ENCODE results near the gene ADAMTSL1.

DNA sequence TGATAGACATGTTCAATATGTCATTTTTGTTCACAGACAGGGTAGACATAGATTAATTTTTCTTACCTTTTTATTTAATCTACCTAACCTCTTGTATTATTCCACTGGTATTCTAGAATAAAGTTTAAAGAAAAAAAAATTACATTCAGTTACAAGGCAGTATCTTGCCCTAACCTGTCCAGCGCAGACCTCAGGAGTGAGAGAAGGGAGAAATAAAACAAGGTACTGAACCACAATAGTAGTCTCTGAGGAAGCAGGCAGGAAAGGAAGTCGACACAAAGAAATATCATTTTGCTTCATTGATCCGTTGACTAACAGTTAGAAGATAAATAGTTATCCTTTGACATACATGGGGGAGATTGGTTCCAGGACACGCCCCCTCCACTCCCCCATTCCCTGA, 12.5 kb upstream of the ADAMTSL1 start:
- TF ChIP-seq, protein P1, sequence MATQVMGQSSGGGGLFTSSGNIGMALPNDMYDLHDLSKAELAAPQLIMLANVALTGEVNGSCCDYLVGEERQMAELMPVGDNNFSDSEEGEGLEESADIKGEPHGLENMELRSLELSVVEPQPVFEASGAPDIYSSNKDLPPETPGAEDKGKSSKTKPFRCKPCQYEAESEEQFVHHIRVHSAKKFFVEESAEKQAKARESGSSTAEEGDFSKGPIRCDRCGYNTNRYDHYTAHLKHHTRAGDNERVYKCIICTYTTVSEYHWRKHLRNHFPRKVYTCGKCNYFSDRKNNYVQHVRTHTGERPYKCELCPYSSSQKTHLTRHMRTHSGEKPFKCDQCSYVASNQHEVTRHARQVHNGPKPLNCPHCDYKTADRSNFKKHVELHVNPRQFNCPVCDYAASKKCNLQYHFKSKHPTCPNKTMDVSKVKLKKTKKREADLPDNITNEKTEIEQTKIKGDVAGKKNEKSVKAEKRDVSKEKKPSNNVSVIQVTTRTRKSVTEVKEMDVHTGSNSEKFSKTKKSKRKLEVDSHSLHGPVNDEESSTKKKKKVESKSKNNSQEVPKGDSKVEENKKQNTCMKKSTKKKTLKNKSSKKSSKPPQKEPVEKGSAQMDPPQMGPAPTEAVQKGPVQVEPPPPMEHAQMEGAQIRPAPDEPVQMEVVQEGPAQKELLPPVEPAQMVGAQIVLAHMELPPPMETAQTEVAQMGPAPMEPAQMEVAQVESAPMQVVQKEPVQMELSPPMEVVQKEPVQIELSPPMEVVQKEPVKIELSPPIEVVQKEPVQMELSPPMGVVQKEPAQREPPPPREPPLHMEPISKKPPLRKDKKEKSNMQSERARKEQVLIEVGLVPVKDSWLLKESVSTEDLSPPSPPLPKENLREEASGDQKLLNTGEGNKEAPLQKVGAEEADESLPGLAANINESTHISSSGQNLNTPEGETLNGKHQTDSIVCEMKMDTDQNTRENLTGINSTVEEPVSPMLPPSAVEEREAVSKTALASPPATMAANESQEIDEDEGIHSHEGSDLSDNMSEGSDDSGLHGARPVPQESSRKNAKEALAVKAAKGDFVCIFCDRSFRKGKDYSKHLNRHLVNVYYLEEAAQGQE (IDR thresholded peaks at IDR 0.05; ENCODE audit: insufficient read depth in 1 of 2, low read depth in 2 of 2, low read length in 1 of 2) = no peak
- TF ChIP-seq, protein P2, sequence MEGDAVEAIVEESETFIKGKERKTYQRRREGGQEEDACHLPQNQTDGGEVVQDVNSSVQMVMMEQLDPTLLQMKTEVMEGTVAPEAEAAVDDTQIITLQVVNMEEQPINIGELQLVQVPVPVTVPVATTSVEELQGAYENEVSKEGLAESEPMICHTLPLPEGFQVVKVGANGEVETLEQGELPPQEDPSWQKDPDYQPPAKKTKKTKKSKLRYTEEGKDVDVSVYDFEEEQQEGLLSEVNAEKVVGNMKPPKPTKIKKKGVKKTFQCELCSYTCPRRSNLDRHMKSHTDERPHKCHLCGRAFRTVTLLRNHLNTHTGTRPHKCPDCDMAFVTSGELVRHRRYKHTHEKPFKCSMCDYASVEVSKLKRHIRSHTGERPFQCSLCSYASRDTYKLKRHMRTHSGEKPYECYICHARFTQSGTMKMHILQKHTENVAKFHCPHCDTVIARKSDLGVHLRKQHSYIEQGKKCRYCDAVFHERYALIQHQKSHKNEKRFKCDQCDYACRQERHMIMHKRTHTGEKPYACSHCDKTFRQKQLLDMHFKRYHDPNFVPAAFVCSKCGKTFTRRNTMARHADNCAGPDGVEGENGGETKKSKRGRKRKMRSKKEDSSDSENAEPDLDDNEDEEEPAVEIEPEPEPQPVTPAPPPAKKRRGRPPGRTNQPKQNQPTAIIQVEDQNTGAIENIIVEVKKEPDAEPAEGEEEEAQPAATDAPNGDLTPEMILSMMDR (IDR thresholded peaks at IDR 0.05) = no peak
- TF ChIP-seq SIN3A (IDR thresholded peaks at IDR 0.05; ENCODE audit: borderline replicate concordance, insufficient read depth, low read depth, low read length) (no peak), POLR2AphosphoS5 (IDR thresholded peaks at IDR 0.05; ENCODE audit: low read depth, low read length) (no peak)

Measured in Panc1 (cell line).